ENCODE data around the gene CEL.
A peak's percentile ranks its signal among the peaks of the same experiment; 100 is the strongest.
"Not testable (repeated sequence)": the region's sequence is repeated elsewhere in the genome, so short reads cannot be mapped to it uniquely, and the experiment has no call there.

Gene CEL

DNA sequence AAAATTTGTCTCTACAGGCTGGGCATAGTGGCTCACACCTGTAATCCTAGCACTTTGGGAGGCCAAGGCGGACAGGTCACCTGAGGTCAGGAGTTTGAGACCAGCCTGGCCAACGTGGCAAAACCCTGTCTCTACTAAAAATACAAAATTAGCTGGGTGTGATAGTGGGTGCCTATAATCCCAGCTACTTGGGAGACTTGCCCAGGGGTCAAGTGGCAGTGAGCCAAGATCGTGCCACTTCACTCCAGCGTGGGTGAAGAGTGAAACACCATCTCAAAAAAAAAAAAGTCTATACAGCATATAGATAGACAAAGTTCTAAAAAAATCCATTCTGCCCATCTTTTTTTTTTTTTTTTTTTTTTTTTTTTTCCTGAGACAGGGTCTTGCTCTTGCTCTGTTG is 32.6 kb downstream of the CEL start:
- H3K4me1 Mint-ChIP-seq (ENCODE audit: low read depth); H3K27me3 Mint-ChIP-seq; H3K27ac Mint-ChIP-seq; DNase-seq; H3K4me3 Mint-ChIP-seq: not testable (repeated sequence)
- Mint-ChIP-seq H3K9me3 (peaks cover 17% of the 10 kb centered on the region), H3K36me3 (ENCODE audit: low read depth) (peaks cover 37% of the 10 kb centered on the region)

GRCh38 chr9:133094842-133095393 is 33.1 kb downstream of the CEL start:
- DNase-seq = no peak
- Mint-ChIP-seq H3K27ac (no peak overlapping the region), H3K27me3 (no peaks in the 10 kb centered on the region), H3K4me3 (no peak overlapping the region), H3K9me3 (peaks cover 17% of the 10 kb centered on the region), H3K36me3 (ENCODE audit: low read depth) (peaks cover 43% of the 10 kb centered on the region), H3K4me1 (ENCODE audit: low read depth) (no peaks in the 10 kb centered on the region)

GRCh38 chr9:133098104-133098754 is 36.4 kb downstream of the CEL start:
- no peaks in the 10 kb centered on the region for H3K27me3 Mint-ChIP-seq
- no peaks in the 10 kb centered on the region for H3K4me1 Mint-ChIP-seq (ENCODE audit: low read depth)
- DNase-seq = no peak
- peaks cover 17% of the 10 kb centered on the region for H3K9me3 Mint-ChIP-seq
- H3K27ac Mint-ChIP-seq = no peak overlapping the region
- peaks cover 76% of the 10 kb centered on the region for H3K36me3 Mint-ChIP-seq (ENCODE audit: low read depth)
- no peak overlapping the region for H3K4me3 Mint-ChIP-seq

- Mint-ChIP-seq H3K9me3 (peaks cover 17% of the 10 kb centered on the region), H3K4me1 (ENCODE audit: low read depth) (no peaks in the 10 kb centered on the region), H3K4me3 (no peak overlapping the region), H3K36me3 (ENCODE audit: low read depth) (peaks cover 79% of the 10 kb centered on the region), H3K27ac (no peak overlapping the region), H3K27me3 (no peaks in the 10 kb centered on the region)
- DNase-seq = no peak
Measured at GRCh38 chr9:133098871-133099270, 37.1 kb downstream of the CEL start.

DNA sequence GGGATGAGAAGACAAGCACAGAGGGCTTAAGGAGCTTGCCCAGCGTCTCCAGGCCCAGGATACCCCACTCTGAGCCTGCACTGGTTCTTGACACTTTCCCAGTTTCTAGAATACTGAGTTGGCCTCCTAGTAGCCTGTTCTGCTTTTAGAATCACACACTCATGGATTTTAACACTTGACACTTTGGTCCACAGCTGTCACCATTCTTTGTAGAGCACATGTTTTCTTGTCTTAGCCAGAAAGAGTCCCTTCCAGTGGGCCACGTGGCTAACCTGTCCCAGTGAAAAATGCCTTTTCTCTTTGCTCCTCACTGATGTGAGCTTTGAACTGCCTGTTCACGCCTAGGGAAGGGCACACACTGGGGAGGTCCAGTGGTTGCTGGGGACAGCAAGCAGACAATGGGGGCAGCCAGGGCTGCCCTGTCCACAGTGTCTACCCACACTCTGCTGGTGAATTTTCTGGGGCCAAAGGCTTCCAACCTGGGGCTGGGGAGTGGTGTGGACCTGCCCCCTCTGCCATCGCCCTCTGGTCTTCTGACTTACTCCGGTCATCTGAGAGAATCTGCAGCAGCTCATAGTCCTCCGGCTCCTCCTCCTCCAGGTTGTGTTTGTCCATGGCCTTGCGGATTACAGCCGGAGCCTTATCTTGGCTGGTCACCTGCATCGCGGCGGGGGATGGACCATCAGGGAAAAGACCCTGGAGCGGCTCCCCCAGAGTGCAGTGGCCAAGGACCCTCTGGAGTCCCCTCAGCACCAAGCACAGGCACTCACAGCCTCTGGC is 38.1 kb downstream of the CEL start:
- Mint-ChIP-seq H3K36me3 (ENCODE audit: low read depth) (peaks cover 86% of the 10 kb centered on the region), H3K4me1 (ENCODE audit: low read depth) (no peaks in the 10 kb centered on the region), H3K4me3 (no peak overlapping the region), H3K27ac (no peak overlapping the region), H3K9me3 (peaks cover 17% of the 10 kb centered on the region), H3K27me3 (no peaks in the 10 kb centered on the region)
- no peak for DNase-seq

GRCh38 chr9:133100506-133101355 is 39.0 kb downstream of the CEL start:
- H3K4me3 Mint-ChIP-seq = no peak overlapping the region
- H3K27me3 Mint-ChIP-seq = no peaks in the 10 kb centered on the region
- H3K36me3 Mint-ChIP-seq (ENCODE audit: low read depth) = peaks cover 91% of the 10 kb centered on the region
- H3K9me3 Mint-ChIP-seq = peaks cover 17% of the 10 kb centered on the region
- no peak for DNase-seq
- H3K4me1 Mint-ChIP-seq (ENCODE audit: low read depth) = no peaks in the 10 kb centered on the region
- H3K27ac Mint-ChIP-seq = no peak overlapping the region

GRCh38 chr9:133101356-133102189 is 39.8 kb downstream of the CEL start:
- no peak for DNase-seq
- Mint-ChIP-seq H3K36me3 (ENCODE audit: low read depth) (peaks cover 92% of the 10 kb centered on the region), H3K4me1 (ENCODE audit: low read depth) (no peaks in the 10 kb centered on the region), H3K9me3 (peaks cover 9% of the 10 kb centered on the region), H3K4me3 (no peak overlapping the region), H3K27ac (no peak overlapping the region), H3K27me3 (no peaks in the 10 kb centered on the region)

GRCh38 chr9:133102190-133103021 is 40.6 kb downstream of the CEL start:
- no peaks in the 10 kb centered on the region for H3K27me3 Mint-ChIP-seq
- no peaks in the 10 kb centered on the region for H3K4me1 Mint-ChIP-seq (ENCODE audit: low read depth)
- no peak for DNase-seq
- peaks cover 92% of the 10 kb centered on the region for H3K36me3 Mint-ChIP-seq (ENCODE audit: low read depth)
- no peak overlapping the region for H3K4me3 Mint-ChIP-seq
- no peak overlapping the region for H3K27ac Mint-ChIP-seq
- H3K9me3 Mint-ChIP-seq = peaks cover 5% of the 10 kb centered on the region

GRCh38 chr9:133103183-133103986 is 41.6 kb downstream of the CEL start:
- peak; percentile 73 for DNase-seq
- H3K27ac Mint-ChIP-seq = peak overlapping the region; percentile 47
- no peaks in the 10 kb centered on the region for H3K9me3 Mint-ChIP-seq
- H3K27me3 Mint-ChIP-seq = no peaks in the 10 kb centered on the region
- peaks cover 92% of the 10 kb centered on the region for H3K36me3 Mint-ChIP-seq (ENCODE audit: low read depth)
- H3K4me1 Mint-ChIP-seq (ENCODE audit: low read depth) = no peaks in the 10 kb centered on the region
- no peak overlapping the region for H3K4me3 Mint-ChIP-seq

DNA sequence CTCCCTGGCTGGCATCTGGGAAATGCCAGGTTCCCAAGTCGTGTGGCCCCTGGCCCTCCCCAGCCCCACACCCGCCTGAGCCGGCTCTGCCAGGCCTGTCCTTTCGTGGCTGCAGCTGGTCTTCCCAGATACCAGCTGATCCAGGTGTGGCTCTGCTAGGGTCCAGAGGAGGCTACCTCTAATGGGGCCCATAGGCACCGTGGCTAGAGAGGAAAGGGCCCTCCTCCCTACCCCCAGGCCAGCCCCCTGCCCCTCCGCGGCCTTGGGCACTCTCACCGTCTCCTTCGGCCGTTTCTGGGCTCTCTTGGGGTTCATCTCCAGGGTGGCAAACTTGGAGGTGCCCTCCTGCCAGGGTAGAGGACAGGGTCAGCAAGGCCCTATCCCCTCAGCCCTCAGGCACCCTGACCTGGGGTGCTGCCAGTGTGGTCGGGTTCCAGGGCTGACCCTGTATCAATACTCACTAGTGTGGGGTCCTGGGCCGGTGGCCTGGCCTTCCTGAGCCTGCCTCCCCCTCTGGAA is 42.3 kb downstream of the CEL start:
- Mint-ChIP-seq H3K9me3 (no peaks in the 10 kb centered on the region), H3K36me3 (ENCODE audit: low read depth) (peaks cover 90% of the 10 kb centered on the region), H3K27me3 (no peaks in the 10 kb centered on the region), H3K4me3 (no peak overlapping the region), H3K27ac (no peak overlapping the region), H3K4me1 (ENCODE audit: low read depth) (no peaks in the 10 kb centered on the region)
- no peak for DNase-seq

DNA sequence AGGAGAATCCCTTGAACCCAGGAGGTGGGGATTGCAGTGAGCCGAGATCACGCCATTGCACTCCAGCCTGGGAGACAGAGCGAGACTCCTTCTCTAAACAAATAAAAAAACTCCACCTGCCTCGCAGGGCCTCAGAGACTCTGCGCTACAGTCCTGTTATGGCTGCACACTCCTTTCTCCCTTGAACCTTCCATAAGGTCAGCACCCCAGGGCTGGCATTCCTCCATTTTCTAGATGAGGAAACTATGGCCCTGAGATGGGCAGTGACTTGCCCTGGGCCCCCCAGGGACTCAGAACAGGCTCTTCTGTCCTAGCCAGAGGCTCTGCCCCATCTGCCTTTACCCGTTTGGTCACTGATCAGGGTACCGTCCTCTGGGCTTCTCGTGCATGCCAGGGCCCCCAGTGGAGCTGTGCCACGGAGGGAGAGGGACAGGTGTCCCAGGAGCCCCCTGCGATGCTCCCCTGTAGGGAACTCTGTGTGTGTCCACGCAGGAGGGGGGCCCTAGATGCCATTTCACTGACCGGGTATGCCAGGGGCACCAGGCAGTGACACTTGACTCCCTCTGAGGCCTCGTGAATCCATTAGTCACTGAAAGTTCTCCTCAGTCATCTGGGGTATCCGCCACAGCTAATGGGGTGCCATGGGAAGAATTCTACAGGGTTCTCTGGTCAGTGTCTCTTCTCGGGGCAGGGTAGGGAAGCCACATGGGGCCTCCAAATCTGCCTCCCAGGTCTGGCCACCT is 43.1 kb downstream of the CEL start:
- no peaks in the 10 kb centered on the region for H3K9me3 Mint-ChIP-seq
- H3K27ac Mint-ChIP-seq = peak overlapping the region; percentile 31
- H3K4me3 Mint-ChIP-seq = no peak overlapping the region
- DNase-seq = no peak
- peaks cover 1% of the 10 kb centered on the region for H3K4me1 Mint-ChIP-seq (ENCODE audit: low read depth)
- no peaks in the 10 kb centered on the region for H3K27me3 Mint-ChIP-seq
- H3K36me3 Mint-ChIP-seq (ENCODE audit: low read depth) = peaks cover 90% of the 10 kb centered on the region

- H3K36me3 Mint-ChIP-seq (ENCODE audit: low read depth) = peaks cover 90% of the 10 kb centered on the region
- H3K27ac Mint-ChIP-seq = no peak overlapping the region
- H3K4me3 Mint-ChIP-seq = no peak overlapping the region
Measured at GRCh38 chr9:133105461-133105770, 43.6 kb downstream of the CEL start.

More at GRCh38 chr9:133105461-133105770, 43.6 kb downstream of the CEL start:
- H3K4me1 Mint-ChIP-seq (ENCODE audit: low read depth) = peaks cover 6% of the 10 kb centered on the region
- no peak for DNase-seq
- H3K27me3 Mint-ChIP-seq = no peaks in the 10 kb centered on the region
- H3K9me3 Mint-ChIP-seq = no peaks in the 10 kb centered on the region
